Heart right ventricle (tissue), 16 donors: Measurements from ENCODE around the gene ABCD4. TPM values are rescaled to one million over a fixed set of nuclear protein-coding genes. Genes with fewer than 3 reads are reported as not detected.

Experiments
- ATAC-seq, 8 donors: fragments of 200-7000 bp; cut with Tn5 transposase; one replicate each; pipeline ENCODE4 v1.9.1; 2020; ENCODE audit warnings: mild to moderate bottlenecking in 8 of 8, moderate library complexity in 8 of 8, moderate number of reproducible peaks in 1 of 8
- DNase-seq, 2 donors: peaks; one replicate each; pipeline ENCODE4 v3.0.0-alpha.2; 2020
- H3K27ac ChIP-seq, 10 donors: fragments of 200-600 bp; sonication (generic) in 2 of 10; one replicate each; pipeline versions ENCODE4 v1.5.0 to v1.8.0; 2020 to 2022; ENCODE audit warnings: mild to moderate bottlenecking in 3 of 10
- H3K27me3 ChIP-seq, 7 donors: fragments of 200-600 bp; one replicate each; pipeline ENCODE4 v1.8.0; 2021 to 2022; ENCODE audit warnings: mild to moderate bottlenecking in 2 of 7
- H3K36me3 ChIP-seq, 9 donors: fragments of 200-600 bp; sonication (generic) in 1 of 9; one replicate each; pipeline versions ENCODE4 v1.5.0 to v1.8.0; 2020 to 2022; ENCODE audit warnings: mild to moderate bottlenecking in 2 of 9
- H3K4me1 ChIP-seq, 9 donors: fragments of 200-600 bp; sonication (generic) in 1 of 9; one replicate each; pipeline versions ENCODE4 v1.5.0 to v1.8.0; 2020 to 2022; ENCODE audit warnings: mild to moderate bottlenecking in 4 of 9
- H3K4me3 ChIP-seq, 10 donors: fragments of 200-600 bp; sonication (generic) in 2 of 10; one replicate each; pipeline versions ENCODE4 v1.5.0 to v1.8.0; 2020 to 2022; ENCODE audit warnings: mild to moderate bottlenecking in 7 of 10, moderate library complexity in 2 of 10
- H3K9me3 ChIP-seq, 11 donors: fragments of 200-600 bp in 10 of 11; sonication (generic) in 2 of 11; one replicate each; pipeline versions ENCODE4 v1.5.0 to v1.8.0; 2013 to 2022; ENCODE audit warnings: mild to moderate bottlenecking in 2 of 11, control low read depth in 1 of 11, moderate library complexity in 1 of 11
- WGBS, 2 donors: extraction: QIAGEN DNeasy Blood & Tissue Kit; methylation state at CpG; one replicate each; pipeline ENCODE4 v1.1.7; 2013; ENCODE audit warnings: inconsistent platforms in 1 of 2; 5-methylcytosine and 5-hydroxymethylcytosine counted together
- intact Hi-C, 10 donors: fragments of 100-400 bp; cut with DNase I; formaldehyde crosslinking; loops; one replicate each; pipeline versions ENCODE4 v1.11.1 to v1.14.2; 2022
- polyA plus RNA-seq, 2 donors: library from polyadenylated mRNA; stranded (reverse); fragments of 200-250 nt; gene quantifications; one replicate each; pipeline ENCODE4 v1.2.3, GENCODE V29; 2013
- total RNA-seq, 10 donors: library from RNA; stranded (reverse); fragmentation: NEBNext Ultra II Directional in 3 of 10; extraction: Animal tissue kit (Norgen Biotek cat#: 25700) in 3 of 10; gene quantifications; one replicate each; pipeline versions ENCODE4 v1.2.1 to v1.2.4, GENCODE V29; 2021 to 2023
- TF ChIP-seq, protein P1 (sequence below), 9 donors: fragments of 200-600 bp; sonication (generic) in 2 of 9; IDR thresholded peaks; one replicate each; pipeline versions ENCODE4 v1.5.0 to v1.8.0; 2021 to 2022; ENCODE audit warnings: antibody characterized with exemption in 9 of 9, mild to moderate bottlenecking in 5 of 9, moderate library complexity in 1 of 9
- donor health status: Arrhythmogenic right ventricular cardiomyopathy.
- donor health status: ischemic (EF 13 %, LVEDD 7.1; RV severe dilation, severe dysfunction).
- donor health status: healthy with polysubstance abuse.
- donor health status: DM: no; HTN: yes; CAD: no.
- donor health status: DM: no; HTN: no; CAD: no.
- donor health status: ischemic (EF 25% LVEDD 6.9; RV normal size, moderate dysfunction).
- donor health status: ischemic (EF 25% LVEDD 5.7; RV mildly dilated, moderate dysfunction).
- donor health status: healthy.
- donor health status: DM: yes; HTN: yes; CAD: no.
- donor health status: Ischemic cardiomyopathy.
- donor health status: ischemic (EF 35%, LVEDD 5.7; RV mildly dilated, moderate dysfunction).
- donor health status: nonischemic (EF 11% LVEDD 7.7; RV severe dilation, severe dysfunction).
- donor health status: DM: yes; HTN: yes; CAD: no.
- donor health status: PGD.
- donor health status: ischemic (EF 29% LVEDD 5.4; RV normal size, mild dysfunction).
- donor health status: nonischemic (EF 23%, LVEDD 6.1; RV moderate dilation, normal function).

The ABCD4 gene
- total and polyA plus RNA-seq, 12 donors, result 17.8 to 76.4 (median 22.0) TPM

GRCh38 chr14:74249433-74250375 lies 53.0 kb downstream of the ABCD4 start:
- Histone ChIP-seq H3K9me3 (no peaks in the 10 kb centered on the region), H3K27me3 (peaks cover 0 to 42% (median 33%) of the 10 kb centered on the region in 7 donors), H3K36me3 (no peaks in the 10 kb centered on the region), H3K27ac (no peak overlapping the region), H3K4me3 (no peak overlapping the region), H3K4me1 (peaks cover 0 to 12% (median 4%) of the 10 kb centered on the region in 9 donors)
- TF ChIP-seq, protein P1, sequence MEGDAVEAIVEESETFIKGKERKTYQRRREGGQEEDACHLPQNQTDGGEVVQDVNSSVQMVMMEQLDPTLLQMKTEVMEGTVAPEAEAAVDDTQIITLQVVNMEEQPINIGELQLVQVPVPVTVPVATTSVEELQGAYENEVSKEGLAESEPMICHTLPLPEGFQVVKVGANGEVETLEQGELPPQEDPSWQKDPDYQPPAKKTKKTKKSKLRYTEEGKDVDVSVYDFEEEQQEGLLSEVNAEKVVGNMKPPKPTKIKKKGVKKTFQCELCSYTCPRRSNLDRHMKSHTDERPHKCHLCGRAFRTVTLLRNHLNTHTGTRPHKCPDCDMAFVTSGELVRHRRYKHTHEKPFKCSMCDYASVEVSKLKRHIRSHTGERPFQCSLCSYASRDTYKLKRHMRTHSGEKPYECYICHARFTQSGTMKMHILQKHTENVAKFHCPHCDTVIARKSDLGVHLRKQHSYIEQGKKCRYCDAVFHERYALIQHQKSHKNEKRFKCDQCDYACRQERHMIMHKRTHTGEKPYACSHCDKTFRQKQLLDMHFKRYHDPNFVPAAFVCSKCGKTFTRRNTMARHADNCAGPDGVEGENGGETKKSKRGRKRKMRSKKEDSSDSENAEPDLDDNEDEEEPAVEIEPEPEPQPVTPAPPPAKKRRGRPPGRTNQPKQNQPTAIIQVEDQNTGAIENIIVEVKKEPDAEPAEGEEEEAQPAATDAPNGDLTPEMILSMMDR (IDR thresholded peaks at IDR 0.05), result no peak
- ATAC-seq, result no peak
- 78 to 81% methylated on average over 12 of the region's 12 CpGs for WGBS, 2 donors
- intact Hi-C loops, result loop anchor here in 9 of 10 donors (2.0 to 5.0 kb wide), 7 partner anchors 32 to 142 kb away; no protein-coding TSS in a partner anchor
- DNase-seq, result no peak

DNA sequence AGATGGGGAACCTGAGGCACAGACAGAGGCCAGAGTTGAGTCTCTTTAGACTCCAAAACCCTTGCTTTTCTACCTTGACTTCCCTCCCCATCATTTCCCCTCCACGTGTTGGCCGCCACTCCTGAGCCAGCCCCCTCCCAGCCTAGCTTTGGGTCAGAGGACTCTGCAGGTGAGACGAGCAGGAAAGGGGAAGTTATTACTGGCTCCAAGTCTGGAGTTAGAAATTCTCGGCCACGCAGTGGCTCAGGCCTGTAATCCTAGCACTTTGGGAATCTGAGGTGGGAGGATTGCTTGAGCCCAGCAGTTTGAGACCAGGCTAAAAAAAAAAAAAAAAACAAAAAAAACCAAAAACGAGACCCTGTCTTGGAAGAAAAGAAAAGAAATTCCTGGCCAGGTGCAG lies 54.7 kb downstream of the ABCD4 start:
- Histone ChIP-seq H3K36me3 (no peaks in the 10 kb centered on the region), H3K4me3 (no peak overlapping the region), H3K4me1 (peaks cover 0 to 12% (median 4%) of the 10 kb centered on the region in 9 donors), H3K27ac (no peak overlapping the region), H3K9me3 (no peaks in the 10 kb centered on the region), H3K27me3 (peaks cover 2 to 59% (median 50%) of the 10 kb centered on the region in 7 donors)
- WGBS, 2 donors, result 63 to 64% methylated on average over 6 of the region's 6 CpGs
- intact Hi-C loops, result loop anchor here in 1 of 10 donors (5.0 kb wide), 1 partner anchor 141 kb away; no protein-coding TSS in a partner anchor
- ATAC-seq, result no peak
- DNase-seq, result no peak
- TF ChIP-seq, protein P1 (IDR thresholded peaks at IDR 0.05), result no peak

GRCh38 chr14:74246542-74246941 lies 56.2 kb downstream of the ABCD4 start:
- no peak overlapping the region for H3K4me3 ChIP-seq
- TF ChIP-seq, protein P1 (IDR thresholded peaks at IDR 0.05), result no peak
- DNase-seq, result no peak
- H3K4me1 ChIP-seq, result peaks cover under 1 to 21% (median 7%) of the 10 kb centered on the region in 9 donors
- H3K9me3 ChIP-seq, result no peaks in the 10 kb centered on the region
- no peaks in the 10 kb centered on the region for H3K36me3 ChIP-seq
- intact Hi-C loops, result loop anchor here in 1 of 10 donors (5.0 kb wide), 1 partner anchor 139 kb away; no protein-coding TSS in a partner anchor
- no peak for ATAC-seq
- H3K27me3 ChIP-seq, result peaks cover 14 to 70% (median 65%) of the 10 kb centered on the region in 7 donors
- H3K27ac ChIP-seq, result no peak overlapping the region
- WGBS, 2 donors, result 71 to 77% methylated on average over 8 of the region's 8 CpGs

DNA sequence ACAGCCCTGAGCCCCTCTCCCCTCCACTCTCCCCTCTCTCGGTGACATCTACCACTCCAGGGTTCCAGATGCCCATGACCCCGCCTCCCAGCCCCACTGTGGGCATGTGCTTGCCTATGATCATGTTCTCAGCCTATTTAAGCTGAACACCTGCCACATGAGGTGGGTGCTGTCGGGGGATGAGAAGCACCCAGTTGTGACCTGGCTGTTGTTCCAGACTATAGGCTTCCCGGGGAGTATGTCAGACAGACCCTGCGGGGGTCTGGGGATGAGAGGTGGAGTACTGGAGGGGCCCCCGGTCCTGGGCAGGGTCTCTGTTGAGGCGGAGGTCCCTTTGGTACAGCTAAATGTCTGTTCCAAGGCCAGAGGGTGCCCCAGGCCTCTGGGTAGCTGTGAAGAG lies 57.4 kb downstream of the ABCD4 start:
- Histone ChIP-seq H3K36me3 (no peaks in the 10 kb centered on the region), H3K4me1 (peaks cover 8 to 29% (median 15%) of the 10 kb centered on the region in 9 donors), H3K4me3 (no peak overlapping the region), H3K27me3 (peaks cover 25 to 82% (median 77%) of the 10 kb centered on the region in 7 donors), H3K9me3 (no peaks in the 10 kb centered on the region), H3K27ac (no peak overlapping the region)
- DNase-seq (no peak), ATAC-seq (no peak)
- intact Hi-C loops, result loop anchor here in 1 of 10 donors (5.0 kb wide), 1 partner anchor 138 kb away; no protein-coding TSS in a partner anchor
- WGBS, 2 donors, result 67 to 70% methylated on average over 7 of the region's 7 CpGs
- TF ChIP-seq, protein P1 (IDR thresholded peaks at IDR 0.05), result no peak
